NT2/D1 (cell line): ENCODE results near the gene XIRP2.

Source experiments
- DNase-seq: peaks from one replicate; pipeline ENCODE4 v3.0.0-alpha.2; 2011; ENCODE audit warnings: low read depth, low spot score
- H3K27me3 ChIP-seq: 2 replicates; pipeline ENCODE4 v1.6.0; 2011; ENCODE audit warnings: mild to moderate bottlenecking; ENCODE audit not compliant: insufficient read length, insufficient read depth
- H3K36me3 ChIP-seq: 2 replicates; pipeline ENCODE4 v1.6.1; 2011; ENCODE audit warnings: mild to moderate bottlenecking, low read length, mixed read lengths; ENCODE audit not compliant: insufficient read depth, insufficient read length
- H3K4me1 ChIP-seq: 2 replicates; pipeline ENCODE4 v1.5.1; 2011; ENCODE audit not compliant: insufficient read depth, insufficient read length
- H3K4me3 ChIP-seq: 2 replicates; pipeline ENCODE4 v1.5.1; 2011; ENCODE audit warnings: low read depth; ENCODE audit not compliant: insufficient read length
- H3K9ac ChIP-seq: 2 replicates; pipeline ENCODE4 v1.6.0; 2011; ENCODE audit warnings: low read depth; ENCODE audit not compliant: insufficient read length
- H3K9me3 ChIP-seq: 2 replicates; pipeline ENCODE4 v1.5.1; 2011; ENCODE audit warnings: mild to moderate bottlenecking, low read length; ENCODE audit not compliant: insufficient read depth
- SUZ12 ChIP-seq: IDR thresholded peaks from 2 replicates; pipeline ENCODE4 v1.6.1; 2011; ENCODE audit not compliant: insufficient read length, insufficient read depth; ENCODE audit errors: extremely low read depth
- YY1 ChIP-seq: IDR thresholded peaks from 2 replicates; pipeline ENCODE4 v1.6.1; 2011; ENCODE audit not compliant: insufficient read length, insufficient read depth
- ZNF274 ChIP-seq: IDR thresholded peaks from 2 replicates; pipeline ENCODE4 v1.6.1; 2011; ENCODE audit warnings: mild to moderate bottlenecking, low read depth, low read length

The XIRP2 gene

GRCh38 chr2:166870346-166870745 lies 17.9 kb upstream of the XIRP2 start:
- H3K4me3 ChIP-seq = no peak overlapping the region
- no peak for DNase-seq
- no peaks in the 10 kb centered on the region for H3K36me3 ChIP-seq
- no peak for TF ChIP-seq ZNF274
- TF ChIP-seq YY1 = no peak
- no peak for TF ChIP-seq SUZ12
- H3K9ac ChIP-seq = no peak overlapping the region
- H3K27me3 ChIP-seq = no peaks in the 10 kb centered on the region
- no peaks in the 10 kb centered on the region for H3K4me1 ChIP-seq
- H3K9me3 ChIP-seq = no peaks in the 10 kb centered on the region

GRCh38 chr2:166881177-166881576 lies 7.1 kb upstream of the XIRP2 start:
- Histone ChIP-seq H3K9me3 (no peaks in the 10 kb centered on the region), H3K4me3 (no peak overlapping the region), H3K27me3 (no peaks in the 10 kb centered on the region), H3K9ac (no peak overlapping the region), H3K4me1 (no peaks in the 10 kb centered on the region), H3K36me3 (no peaks in the 10 kb centered on the region)
- no peak for DNase-seq
- TF ChIP-seq ZNF274 (no peak), YY1 (no peak), SUZ12 (no peak)

DNA sequence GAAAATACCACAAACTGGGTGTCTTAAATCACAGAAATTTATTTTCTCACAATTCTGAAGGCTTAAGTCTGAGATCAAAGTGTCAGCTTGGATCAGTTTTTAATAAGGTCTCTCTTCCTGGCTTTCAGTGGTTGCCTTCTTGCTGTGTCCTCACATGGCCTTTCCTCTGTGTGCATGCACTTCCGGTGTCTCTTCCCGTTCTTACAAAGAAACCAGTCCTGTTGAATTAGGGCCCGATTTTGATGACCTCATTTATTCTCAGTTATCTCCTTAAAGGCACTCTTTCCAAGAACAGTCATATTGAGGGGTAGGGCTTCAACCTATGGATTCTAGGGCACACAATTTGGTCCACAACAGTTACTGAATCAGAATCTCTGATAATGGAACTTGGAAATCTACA lies 5.4 kb upstream of the XIRP2 start:
- H3K27me3 ChIP-seq = no peaks in the 10 kb centered on the region
- H3K36me3 ChIP-seq = no peaks in the 10 kb centered on the region
- H3K4me1 ChIP-seq = no peaks in the 10 kb centered on the region
- TF ChIP-seq ZNF274 (no peak), SUZ12 (no peak), YY1 (no peak)
- no peaks in the 10 kb centered on the region for H3K9me3 ChIP-seq
- DNase-seq = no peak
- H3K9ac ChIP-seq = no peak overlapping the region
- no peak overlapping the region for H3K4me3 ChIP-seq

GRCh38 chr2:166891727-166892126 lies 3.4 kb downstream of the XIRP2 start:
- Histone ChIP-seq H3K4me1 (no peaks in the 10 kb centered on the region), H3K4me3 (no peak overlapping the region), H3K9me3 (no peaks in the 10 kb centered on the region), H3K27me3 (no peaks in the 10 kb centered on the region), H3K36me3 (no peaks in the 10 kb centered on the region), H3K9ac (no peak overlapping the region)
- no peak for DNase-seq
- TF ChIP-seq ZNF274 = no peak
- no peak for TF ChIP-seq YY1
- TF ChIP-seq SUZ12 = no peak

DNA sequence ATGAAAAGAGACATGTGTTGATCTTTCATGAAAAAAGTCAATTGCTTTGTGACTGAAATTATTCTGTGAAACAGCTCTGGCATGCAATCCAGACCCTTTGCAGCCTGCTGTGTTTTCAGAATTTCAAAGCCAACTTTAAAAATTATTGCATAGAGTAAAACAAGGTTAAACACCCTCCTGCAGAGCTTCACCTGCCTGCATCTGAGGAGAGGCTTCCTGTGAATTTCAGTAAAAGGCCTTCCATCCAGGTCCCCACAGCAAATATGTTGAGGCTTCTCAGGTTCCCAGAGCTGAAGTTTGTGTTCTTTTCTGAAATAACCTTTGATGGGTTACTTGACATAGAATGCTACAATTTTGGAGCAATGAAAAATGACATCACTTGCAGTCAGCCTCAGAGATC lies 4.1 kb downstream of the XIRP2 start:
- Histone ChIP-seq H3K36me3 (no peaks in the 10 kb centered on the region), H3K9me3 (no peaks in the 10 kb centered on the region), H3K4me3 (no peak overlapping the region), H3K9ac (no peak overlapping the region), H3K4me1 (no peaks in the 10 kb centered on the region), H3K27me3 (no peaks in the 10 kb centered on the region)
- TF ChIP-seq YY1 (no peak), ZNF274 (no peak)
- DNase-seq = no peak

DNA sequence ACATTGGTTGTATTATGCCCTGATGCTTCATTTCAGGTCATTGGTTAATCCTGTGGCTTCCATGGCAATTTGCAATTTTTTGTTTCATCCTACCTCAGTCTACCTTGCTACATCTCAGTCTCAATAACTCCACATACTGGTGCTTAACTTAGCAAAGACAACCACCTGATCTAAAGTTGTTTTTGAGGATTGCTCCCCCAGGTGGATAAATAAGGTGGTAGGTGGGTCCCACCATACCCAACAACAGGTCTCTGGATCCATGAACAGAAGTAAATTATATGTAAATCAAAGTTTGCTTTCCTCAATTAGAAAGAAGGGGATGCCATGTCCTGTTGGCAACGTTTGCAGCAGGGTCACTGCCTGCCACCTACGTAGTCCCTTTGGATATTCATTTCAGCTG lies 7.0 kb downstream of the XIRP2 start:
- no peak for DNase-seq
- TF ChIP-seq ZNF274 = no peak
- no peak for TF ChIP-seq SUZ12
- no peak for TF ChIP-seq YY1
- no peak overlapping the region for H3K9ac ChIP-seq
- H3K4me3 ChIP-seq = no peak overlapping the region
- H3K36me3 ChIP-seq = no peaks in the 10 kb centered on the region
- H3K27me3 ChIP-seq = no peaks in the 10 kb centered on the region
- H3K9me3 ChIP-seq = no peaks in the 10 kb centered on the region
- no peaks in the 10 kb centered on the region for H3K4me1 ChIP-seq

GRCh38 chr2:166897666-166898065 lies 9.4 kb downstream of the XIRP2 start:
- DNase-seq = no peak
- H3K4me3 ChIP-seq = no peak overlapping the region
- H3K9ac ChIP-seq = no peak overlapping the region
- no peaks in the 10 kb centered on the region for H3K9me3 ChIP-seq
- H3K4me1 ChIP-seq = no peaks in the 10 kb centered on the region
- H3K27me3 ChIP-seq = no peaks in the 10 kb centered on the region
- TF ChIP-seq ZNF274 = no peak
- TF ChIP-seq YY1 = no peak
- no peak for TF ChIP-seq SUZ12
- H3K36me3 ChIP-seq = no peaks in the 10 kb centered on the region

GRCh38 chr2:166899676-166900075 lies 11.4 kb downstream of the XIRP2 start:
- H3K36me3 ChIP-seq = no peaks in the 10 kb centered on the region
- H3K27me3 ChIP-seq = no peaks in the 10 kb centered on the region
- H3K9me3 ChIP-seq = no peaks in the 10 kb centered on the region
- no peak for TF ChIP-seq ZNF274
- no peak for TF ChIP-seq SUZ12
- TF ChIP-seq YY1 = no peak
- no peak overlapping the region for H3K4me3 ChIP-seq
- no peaks in the 10 kb centered on the region for H3K4me1 ChIP-seq
- H3K9ac ChIP-seq = no peak overlapping the region
- no peak for DNase-seq
